A204.1 (cell line): ENCODE results near the gene LAMC1.

Experiments used
- FAIRE-seq: peaks from 2 replicates; lab custom pipeline; 2012; peaks lifted over from hg19 to GRCh38; lab: Jason Lieb, UNC

LAMC1 gene

DNA sequence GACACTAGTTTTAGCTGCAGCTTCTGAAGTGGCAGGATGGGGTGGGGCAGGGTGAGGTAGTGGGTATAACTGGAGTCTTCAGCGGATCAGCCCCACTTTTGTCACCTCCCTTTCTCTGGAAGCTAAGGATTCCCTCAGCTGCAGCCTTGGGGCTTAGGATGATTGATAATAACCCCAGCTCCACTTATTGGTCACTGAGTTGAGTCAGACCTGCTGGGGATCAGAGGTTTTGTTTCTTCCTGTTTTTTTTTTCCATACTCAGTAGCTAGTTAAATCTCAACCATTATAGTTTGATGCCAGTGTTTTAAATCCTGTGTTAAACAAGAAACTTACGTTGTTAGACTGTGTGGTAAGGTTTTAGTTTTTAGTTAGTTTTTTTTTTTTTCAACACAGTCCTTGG, 57.2 kb downstream of the LAMC1 start:
- no peak for FAIRE-seq

- no peak for FAIRE-seq
Observed at GRCh38 chr1:183081402-183082120, 58.3 kb downstream of the LAMC1 start.

DNA sequence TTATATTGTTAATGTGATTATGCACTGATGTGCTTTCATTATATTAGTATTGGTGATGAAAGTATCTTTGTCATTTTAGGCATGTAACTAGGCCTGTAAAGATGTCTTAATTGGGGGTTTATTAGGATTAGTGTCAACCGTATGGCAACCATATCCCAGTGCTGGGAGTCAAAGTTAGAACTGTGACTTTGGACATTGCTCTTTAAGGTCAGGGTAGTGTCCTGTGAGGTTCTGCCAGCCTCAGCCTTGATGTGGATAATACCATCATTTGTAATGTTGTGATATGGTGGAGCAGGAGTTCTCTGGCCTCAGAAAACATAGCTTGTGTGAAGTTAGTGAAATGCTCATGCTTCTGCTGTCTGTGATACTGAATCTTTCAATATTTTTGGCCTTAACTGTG, 59.4 kb downstream of the LAMC1 start:
- no peak for FAIRE-seq

DNA sequence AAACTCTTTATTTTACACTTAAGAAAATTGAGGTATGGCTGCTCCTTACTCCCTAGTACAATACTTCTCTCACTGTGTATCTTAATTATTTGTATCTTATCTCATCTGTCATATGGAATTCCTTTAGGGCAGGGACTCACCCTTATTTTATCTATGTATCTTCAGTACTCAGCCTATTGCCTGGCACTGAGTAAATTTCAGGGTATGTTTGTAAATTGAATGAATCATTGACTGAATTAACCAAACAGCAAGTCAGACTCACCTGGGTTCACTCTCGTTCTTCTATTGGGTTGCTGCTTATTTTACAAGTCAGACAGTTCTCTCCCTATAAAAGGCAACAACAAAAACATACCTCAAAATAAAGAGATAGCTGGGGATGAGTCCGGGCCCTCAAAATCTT, 63.8 kb downstream of the LAMC1 start:
- no peak for FAIRE-seq

- no peak for FAIRE-seq
Observed at GRCh38 chr1:183089025-183089639, 65.9 kb downstream of the LAMC1 start.

DNA sequence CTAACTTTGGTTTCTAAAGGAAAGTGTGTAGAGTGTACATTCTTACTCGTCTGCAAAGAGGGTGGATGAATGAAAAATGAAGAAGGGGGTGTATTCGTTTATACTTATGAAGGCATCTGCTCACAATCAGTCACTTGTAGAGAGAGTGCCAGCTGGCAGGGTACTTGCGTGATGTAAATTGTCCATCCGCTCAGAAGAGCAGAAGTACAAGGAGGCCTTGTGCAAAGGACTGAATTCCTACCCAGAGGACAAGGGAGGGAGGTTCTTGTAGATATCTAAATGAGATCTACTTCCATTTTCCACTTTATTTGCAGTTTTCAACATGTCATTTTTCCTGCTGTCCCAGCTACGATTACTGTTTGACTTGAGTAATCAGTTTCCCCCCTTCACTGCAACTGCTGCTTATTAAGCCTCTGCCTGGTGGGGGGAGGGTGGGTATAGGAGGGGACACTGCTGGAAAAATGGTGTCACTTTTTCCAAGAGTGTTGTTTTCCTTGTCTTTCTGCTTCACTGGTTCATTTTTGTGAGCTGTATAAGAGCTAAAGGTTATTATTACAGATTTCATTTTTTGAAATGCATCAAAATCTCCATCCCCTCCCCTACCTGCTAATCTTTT, 67.3 kb downstream of the LAMC1 start:
- no peak for FAIRE-seq

- no peak for FAIRE-seq
Observed at GRCh38 chr1:183091181-183091580, 68.0 kb downstream of the LAMC1 start.

- FAIRE-seq = no peak
Observed at GRCh38 chr1:183092350-183092749, 69.1 kb downstream of the LAMC1 start.

GRCh38 chr1:183093066-183093668, 69.9 kb downstream of the LAMC1 start:
- FAIRE-seq = no peak

- no peak for FAIRE-seq
Observed at GRCh38 chr1:183093786-183094298, 70.6 kb downstream of the LAMC1 start.

- no peak for FAIRE-seq
Observed at GRCh38 chr1:183094351-183094750, 71.1 kb downstream of the LAMC1 start.

GRCh38 chr1:183096351-183096750, 73.1 kb downstream of the LAMC1 start:
- no peak for FAIRE-seq

DNA sequence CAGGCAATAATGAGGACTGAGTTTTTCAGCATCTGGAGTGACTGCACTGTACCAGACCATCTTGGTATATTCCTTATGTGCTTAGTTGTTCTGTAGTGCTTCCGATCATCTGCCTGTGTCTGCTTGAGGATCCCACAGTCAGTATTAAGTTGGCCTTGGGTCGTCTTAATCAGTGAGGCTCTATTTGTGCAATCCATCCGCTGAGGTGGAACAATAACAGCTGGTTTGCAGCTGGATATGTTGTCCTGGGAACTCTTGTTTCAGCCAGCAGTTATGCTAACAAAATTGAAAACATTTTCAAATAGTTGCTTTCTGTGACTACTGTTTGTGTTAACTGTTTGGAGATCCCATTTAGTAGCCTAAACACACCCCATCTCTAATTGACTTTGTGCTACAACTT, 73.7 kb downstream of the LAMC1 start:
- no peak for FAIRE-seq

DNA sequence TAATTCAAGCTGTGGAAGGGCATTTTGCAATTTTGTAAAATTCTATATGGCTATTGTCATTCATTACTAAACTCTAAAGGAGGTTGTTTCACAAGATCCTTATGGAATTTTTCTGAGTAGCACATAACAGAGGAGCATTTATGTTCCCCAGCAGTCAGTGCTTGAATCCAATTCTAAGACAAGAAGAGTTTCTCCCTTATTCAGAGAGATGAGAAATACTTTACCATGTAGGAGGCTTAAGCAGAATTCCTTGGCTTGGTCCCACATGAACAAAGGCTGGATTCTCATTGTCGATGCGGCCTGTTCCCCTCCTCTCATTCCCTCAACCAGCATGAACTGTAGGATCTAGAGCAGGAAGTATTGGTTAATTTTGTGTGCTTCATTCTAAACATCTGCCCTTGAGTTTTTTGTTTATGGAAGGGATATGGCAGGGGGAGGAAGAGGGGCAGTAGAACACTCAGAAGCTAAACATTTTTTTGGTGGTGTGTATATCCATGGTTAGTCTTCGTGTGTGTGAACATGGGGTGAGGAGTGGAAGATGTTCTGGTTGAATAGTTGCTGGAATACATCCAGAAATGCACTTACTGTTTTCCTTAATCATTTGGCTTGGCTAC, 74.3 kb downstream of the LAMC1 start:
- FAIRE-seq = no peak

- no peak for FAIRE-seq
Observed at GRCh38 chr1:183098317-183098716, 75.1 kb downstream of the LAMC1 start.

GRCh38 chr1:183100361-183100974, 77.2 kb downstream of the LAMC1 start:
- FAIRE-seq = no peak

DNA sequence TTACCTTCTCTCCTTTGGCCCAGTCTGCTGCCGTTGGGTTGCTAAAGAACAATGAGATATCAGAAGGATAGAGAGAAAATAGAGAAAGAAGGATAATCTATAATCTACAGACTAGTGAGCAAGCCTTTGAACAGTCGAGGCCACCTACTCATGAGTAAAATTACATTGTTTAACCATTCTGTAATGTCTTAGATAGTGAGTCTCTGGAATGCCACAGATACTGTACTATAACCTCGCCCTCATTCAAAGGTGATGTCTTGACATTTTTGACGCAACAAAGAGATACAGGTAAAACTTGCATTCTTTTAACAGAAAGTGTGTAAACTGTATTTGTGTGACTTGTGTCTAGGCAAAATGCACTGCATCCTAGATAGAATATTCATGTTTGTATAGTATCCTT, 77.9 kb downstream of the LAMC1 start:
- no peak for FAIRE-seq

- no peak for FAIRE-seq
Observed at GRCh38 chr1:183101841-183102276, 78.6 kb downstream of the LAMC1 start.

DNA sequence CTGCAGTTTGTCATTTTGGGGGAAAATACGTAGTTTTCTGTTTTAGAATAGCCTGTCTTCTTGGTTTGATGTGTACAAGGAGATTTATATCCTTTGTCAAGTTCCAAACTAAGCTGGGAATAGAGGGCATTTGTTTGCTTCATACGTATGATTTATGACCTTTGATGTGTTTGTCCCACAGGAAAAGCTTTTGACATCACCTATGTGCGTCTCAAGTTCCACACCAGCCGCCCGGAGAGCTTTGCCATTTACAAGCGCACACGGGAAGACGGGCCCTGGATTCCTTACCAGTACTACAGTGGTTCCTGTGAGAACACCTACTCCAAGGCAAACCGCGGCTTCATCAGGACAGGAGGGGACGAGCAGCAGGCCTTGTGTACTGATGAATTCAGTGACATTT, 79.9 kb downstream of the LAMC1 start:
- no peak for FAIRE-seq

GRCh38 chr1:183103577-183103976, 80.4 kb downstream of the LAMC1 start:
- FAIRE-seq = no peak

DNA sequence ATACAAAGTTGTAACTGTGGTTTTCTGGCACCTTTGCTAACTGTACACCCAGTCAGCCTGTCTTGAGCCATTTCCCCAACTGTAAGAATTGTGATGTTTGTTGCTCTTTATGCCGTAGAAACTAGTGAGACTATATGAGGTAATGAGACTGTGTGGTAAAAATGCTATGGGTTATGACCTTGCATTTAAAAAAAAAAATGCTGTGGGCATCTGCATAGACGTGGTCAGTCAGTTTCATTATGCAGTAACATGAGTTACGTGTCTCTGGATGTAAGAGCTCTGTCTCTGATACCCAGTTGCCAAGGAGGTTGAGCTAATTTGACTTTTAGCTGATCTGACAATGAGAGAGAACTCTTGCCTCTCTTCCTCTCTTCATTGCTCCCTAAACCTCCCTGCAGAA, 82.2 kb downstream of the LAMC1 start:
- FAIRE-seq = no peak

- no peak for FAIRE-seq
Observed at GRCh38 chr1:183106166-183106565, 82.9 kb downstream of the LAMC1 start.
